Activated naive CD4-positive, alpha-beta T cell treated with anti-CD3 and anti-CD28 coated beads for 36 hours (primary cell): Measurements from ENCODE around the gene SLC6A11. TPM values are rescaled to one million over a fixed set of nuclear protein-coding genes. Genes with fewer than 3 reads are reported as not detected.

Experiments
- CTCF ChIA-PET: fragments of 350-600 bp; sonication (Branson Sonifier 250); formaldehyde crosslinking; loops from one replicate; lab custom pipeline; 2021; ENCODE audit warnings: antibody characterized with exemption; lab: Charles Lee
- DNase-seq: peaks from one replicate; pipeline ENCODE4 v3.0.0-alpha.2; 2020
- H3K27ac Mint-ChIP-seq: one replicate; pipeline ENCODE4 v1.8.0; 2021; ENCODE audit warnings: mild to moderate bottlenecking, mixed read lengths
- H3K27me3 Mint-ChIP-seq: one replicate; pipeline ENCODE4 v1.8.0; 2021; ENCODE audit warnings: low read depth, mixed read lengths
- H3K36me3 Mint-ChIP-seq: one replicate; pipeline ENCODE4 v1.8.0; 2021; ENCODE audit warnings: low read depth, mixed read lengths
- H3K4me1 Mint-ChIP-seq: one replicate; pipeline ENCODE4 v1.8.0; 2021; ENCODE audit warnings: low read depth, mixed read lengths
- H3K4me3 Mint-ChIP-seq: one replicate; pipeline ENCODE4 v1.8.0; 2021; ENCODE audit warnings: mild to moderate bottlenecking, moderate library complexity, mixed read lengths
- H3K9me3 Mint-ChIP-seq: one replicate; pipeline ENCODE4 v1.8.0; 2021; ENCODE audit warnings: mixed read lengths
- intact Hi-C: fragments of 100-400 bp; cut with micrococcal nuclease; formaldehyde crosslinking; loops from one replicate; pipeline ENCODE4 v1.15.1; 2023
- total RNA-seq, 2 experiments: library from RNA; stranded (reverse); gene quantifications; one replicate each; pipeline ENCODE4 v1.2.3, GENCODE V29; 2021

Gene SLC6A11
- total RNA-seq, 2 experiments from 2014 or later: not detected

GRCh38 chr3:10930666-10931040, 114.6 kb downstream of the SLC6A11 start:
- Mint-ChIP-seq H3K4me1 (no peaks in the 10 kb centered on the region), H3K27ac (no peak overlapping the region), H3K27me3 (no peaks in the 10 kb centered on the region), H3K36me3 (no peaks in the 10 kb centered on the region), H3K4me3 (no peak overlapping the region), H3K9me3 (no peaks in the 10 kb centered on the region)
- DNase-seq: no peak
- intact Hi-C loops: no loop called here
- CTCF ChIA-PET: no interaction called here

- DNase-seq: no peak
- H3K27ac Mint-ChIP-seq: no peak overlapping the region
- H3K27me3 Mint-ChIP-seq: no peaks in the 10 kb centered on the region
- no peaks in the 10 kb centered on the region for H3K36me3 Mint-ChIP-seq
- H3K4me3 Mint-ChIP-seq: no peak overlapping the region
- CTCF ChIA-PET: no interaction called here
- no peaks in the 10 kb centered on the region for H3K9me3 Mint-ChIP-seq
- H3K4me1 Mint-ChIP-seq: no peaks in the 10 kb centered on the region
- intact Hi-C loops: no loop called here
Observed at GRCh38 chr3:10932596-10932995, 116.6 kb downstream of the SLC6A11 start.

- no peak for DNase-seq
Observed at GRCh38 chr3:10933021-10933420, 117.0 kb downstream of the SLC6A11 start.

GRCh38 chr3:10933470-10933804, 117.4 kb downstream of the SLC6A11 start:
- Mint-ChIP-seq H3K27ac (no peak overlapping the region), H3K27me3 (no peaks in the 10 kb centered on the region), H3K9me3 (no peaks in the 10 kb centered on the region), H3K4me1 (no peaks in the 10 kb centered on the region), H3K4me3 (no peak overlapping the region), H3K36me3 (no peaks in the 10 kb centered on the region)
- CTCF ChIA-PET: no interaction called here
- intact Hi-C loops: no loop called here
- DNase-seq: no peak

More at GRCh38 chr3:10933021-10933420, 117.0 kb downstream of the SLC6A11 start:
- no peaks in the 10 kb centered on the region for H3K27me3 Mint-ChIP-seq
- H3K4me3 Mint-ChIP-seq: no peak overlapping the region
- H3K36me3 Mint-ChIP-seq: no peaks in the 10 kb centered on the region
- intact Hi-C loops: no loop called here
- CTCF ChIA-PET: no interaction called here
- H3K9me3 Mint-ChIP-seq: no peaks in the 10 kb centered on the region
- H3K27ac Mint-ChIP-seq: no peak overlapping the region
- no peaks in the 10 kb centered on the region for H3K4me1 Mint-ChIP-seq

GRCh38 chr3:10933805-10934481, 117.9 kb downstream of the SLC6A11 start:
- DNase-seq: no peak
- CTCF ChIA-PET: no interaction called here
- intact Hi-C loops: no loop called here
- H3K9me3 Mint-ChIP-seq: no peaks in the 10 kb centered on the region
- no peak overlapping the region for H3K27ac Mint-ChIP-seq
- no peak overlapping the region for H3K4me3 Mint-ChIP-seq
- no peaks in the 10 kb centered on the region for H3K27me3 Mint-ChIP-seq
- no peaks in the 10 kb centered on the region for H3K36me3 Mint-ChIP-seq
- H3K4me1 Mint-ChIP-seq: no peaks in the 10 kb centered on the region

- H3K27ac Mint-ChIP-seq: no peak overlapping the region
- H3K36me3 Mint-ChIP-seq: no peaks in the 10 kb centered on the region
- DNase-seq: no peak
- no peaks in the 10 kb centered on the region for H3K27me3 Mint-ChIP-seq
- no peaks in the 10 kb centered on the region for H3K9me3 Mint-ChIP-seq
- CTCF ChIA-PET: no interaction called here
- no peak overlapping the region for H3K4me3 Mint-ChIP-seq
- H3K4me1 Mint-ChIP-seq: no peaks in the 10 kb centered on the region
- intact Hi-C loops: no loop called here
Observed at GRCh38 chr3:10935028-10935427, 119.0 kb downstream of the SLC6A11 start.

- intact Hi-C loops: no loop called here
- no peak overlapping the region for H3K4me3 Mint-ChIP-seq
- no peaks in the 10 kb centered on the region for H3K9me3 Mint-ChIP-seq
Observed at GRCh38 chr3:10935846-10936631, 120.0 kb downstream of the SLC6A11 start.

GRCh38 chr3:10936686-10937085, 120.7 kb downstream of the SLC6A11 start:
- no peak for DNase-seq
- no peaks in the 10 kb centered on the region for H3K9me3 Mint-ChIP-seq
- H3K27me3 Mint-ChIP-seq: no peaks in the 10 kb centered on the region
- H3K36me3 Mint-ChIP-seq: no peaks in the 10 kb centered on the region
- no peak overlapping the region for H3K27ac Mint-ChIP-seq
- CTCF ChIA-PET: no interaction called here
- no peak overlapping the region for H3K4me3 Mint-ChIP-seq
- intact Hi-C loops: no loop called here
- H3K4me1 Mint-ChIP-seq: no peaks in the 10 kb centered on the region

More at GRCh38 chr3:10935846-10936631, 120.0 kb downstream of the SLC6A11 start:
- CTCF ChIA-PET: no interaction called here
- no peak for DNase-seq
- Mint-ChIP-seq H3K27ac (no peak overlapping the region), H3K4me1 (no peaks in the 10 kb centered on the region), H3K36me3 (no peaks in the 10 kb centered on the region), H3K27me3 (no peaks in the 10 kb centered on the region)

GRCh38 chr3:10937141-10937825, 121.3 kb downstream of the SLC6A11 start:
- intact Hi-C loops: no loop called here
- H3K9me3 Mint-ChIP-seq: peaks cover 2% of the 10 kb centered on the region
- H3K27me3 Mint-ChIP-seq: no peaks in the 10 kb centered on the region
- no peak overlapping the region for H3K4me3 Mint-ChIP-seq
- CTCF ChIA-PET: no interaction called here
- DNase-seq: no peak
- no peak overlapping the region for H3K27ac Mint-ChIP-seq
- no peaks in the 10 kb centered on the region for H3K4me1 Mint-ChIP-seq
- no peaks in the 10 kb centered on the region for H3K36me3 Mint-ChIP-seq

- Mint-ChIP-seq H3K9me3 (peaks cover 2% of the 10 kb centered on the region), H3K4me3 (no peak overlapping the region), H3K27me3 (peaks cover 4% of the 10 kb centered on the region), H3K27ac (no peak overlapping the region), H3K36me3 (no peaks in the 10 kb centered on the region), H3K4me1 (no peaks in the 10 kb centered on the region)
- CTCF ChIA-PET: no interaction called here
- intact Hi-C loops: no loop called here
- no peak for DNase-seq
Observed at GRCh38 chr3:10939556-10939955, 123.5 kb downstream of the SLC6A11 start.

GRCh38 chr3:10940106-10940505, 124.1 kb downstream of the SLC6A11 start:
- Mint-ChIP-seq H3K4me3 (no peak overlapping the region), H3K4me1 (no peaks in the 10 kb centered on the region), H3K27ac (no peak overlapping the region), H3K27me3 (peaks cover 7% of the 10 kb centered on the region), H3K36me3 (no peaks in the 10 kb centered on the region), H3K9me3 (peaks cover 2% of the 10 kb centered on the region)
- no peak for DNase-seq
- CTCF ChIA-PET: interaction anchor here (1.6 kb wide), 1 partner anchor 25 kb away, joined by 5 read pairs; no protein-coding TSS in a partner anchor
- intact Hi-C loops: loop anchor here (10.0 kb wide), 1 partner anchor 715 kb away; no protein-coding TSS in a partner anchor

GRCh38 chr3:10941972-10942371, 125.9 kb downstream of the SLC6A11 start:
- H3K4me1 Mint-ChIP-seq: no peaks in the 10 kb centered on the region
- H3K27me3 Mint-ChIP-seq: peaks cover 12% of the 10 kb centered on the region
- peak; percentile 53 for DNase-seq
- CTCF ChIA-PET: interaction anchor here (0.5 to 2.0 kb wide), 11 partner anchors 16 to 1334 kb away, joined by 3 to 11 read pairs (median 4); no protein-coding TSS in a partner anchor
- peaks cover 2% of the 10 kb centered on the region for H3K9me3 Mint-ChIP-seq
- no peak overlapping the region for H3K4me3 Mint-ChIP-seq
- no peak overlapping the region for H3K27ac Mint-ChIP-seq
- intact Hi-C loops: loop anchor here (1.0 to 10.0 kb wide), 2 partner anchors 184 to 713 kb away; no protein-coding TSS in a partner anchor
- no peaks in the 10 kb centered on the region for H3K36me3 Mint-ChIP-seq
